GM12873 (cell line): ENCODE measurements around the gene CBY2.

Experiments used
- CTCF ChIP-seq: IDR thresholded peaks from 2 replicates; pipeline ENCODE4 v1.5.1; 2012; ENCODE audit warnings: low read depth, mild to moderate bottlenecking, moderate library complexity, low read length, control low read depth; ENCODE audit not compliant: insufficient read depth; ENCODE audit errors: missing control alignments

Gene CBY2

GRCh38 chr13:45750566-45750965 lies 48.4 kb downstream of the CBY2 start:
- TF ChIP-seq CTCF, result no peak

- no peak for TF ChIP-seq CTCF
These were observed 49.8 kb downstream of the CBY2 start for GRCh38 chr13:45751885-45752284.

- no peak for TF ChIP-seq CTCF
These were observed 50.4 kb downstream of the CBY2 start for GRCh38 chr13:45752510-45752909.

GRCh38 chr13:45763419-45763818 lies 61.3 kb downstream of the CBY2 start:
- no peak for TF ChIP-seq CTCF
